Measurements from ENCODE around the gene SCMH1.

Gene SCMH1

DNA sequence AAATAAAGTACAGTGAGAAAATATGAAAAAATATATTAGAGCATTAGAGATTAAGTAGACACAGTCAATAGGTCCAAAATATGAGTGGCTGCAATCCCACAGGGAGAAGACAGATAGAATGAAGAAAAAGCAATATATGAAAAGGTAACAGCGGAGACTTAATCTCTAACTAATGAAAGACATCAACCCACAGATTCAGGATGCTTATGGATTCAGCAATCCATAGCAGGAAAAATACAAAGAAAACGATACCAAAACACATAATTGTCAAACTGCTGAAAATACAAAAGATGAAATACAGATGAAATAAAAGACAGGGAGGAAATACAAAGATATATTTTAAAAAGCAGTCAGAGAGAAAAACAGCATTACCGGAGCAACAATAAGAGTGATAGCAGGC lies 163.9 kb downstream of the SCMH1 start:
- no peak for FAIRE-seq

DNA sequence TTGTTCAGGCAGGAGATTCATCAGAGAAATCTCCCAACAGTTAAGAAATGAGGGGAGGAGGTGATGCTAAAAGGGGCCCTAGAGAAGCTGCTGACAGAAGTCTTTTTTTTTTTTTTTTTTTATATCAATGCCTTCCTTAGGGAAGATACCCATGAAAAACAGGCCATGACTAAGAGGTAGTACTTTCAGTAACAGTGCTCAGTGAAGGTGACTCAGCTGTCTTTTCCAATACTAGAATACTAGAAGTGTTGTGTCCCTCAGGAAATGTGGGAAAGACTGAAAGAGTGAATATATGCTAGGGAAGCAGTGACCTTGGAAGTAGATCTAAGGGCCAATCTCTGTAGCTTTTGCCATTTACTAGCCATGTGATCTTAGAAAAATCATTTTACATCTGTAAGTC lies 168.1 kb downstream of the SCMH1 start:
- no peak for FAIRE-seq

DNA sequence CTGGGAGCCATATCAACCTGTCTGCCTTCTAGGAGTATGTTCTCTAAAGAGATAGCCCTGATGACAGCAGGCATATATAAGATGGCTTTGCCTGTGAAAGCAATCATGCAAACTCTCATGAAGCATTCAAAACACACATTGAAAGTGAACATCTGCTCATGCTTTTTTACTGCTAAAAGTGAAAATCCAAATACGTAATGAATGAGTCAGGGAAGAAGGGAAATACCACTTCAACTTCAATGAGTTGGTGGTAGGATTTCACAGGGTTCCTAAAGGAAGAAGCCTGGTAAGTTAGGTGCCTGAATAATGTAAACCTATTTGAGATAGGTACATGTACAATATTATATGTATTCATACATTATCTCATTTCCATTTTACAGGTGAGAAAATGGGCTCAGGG lies 170.1 kb downstream of the SCMH1 start:
- no peak for FAIRE-seq

DNA sequence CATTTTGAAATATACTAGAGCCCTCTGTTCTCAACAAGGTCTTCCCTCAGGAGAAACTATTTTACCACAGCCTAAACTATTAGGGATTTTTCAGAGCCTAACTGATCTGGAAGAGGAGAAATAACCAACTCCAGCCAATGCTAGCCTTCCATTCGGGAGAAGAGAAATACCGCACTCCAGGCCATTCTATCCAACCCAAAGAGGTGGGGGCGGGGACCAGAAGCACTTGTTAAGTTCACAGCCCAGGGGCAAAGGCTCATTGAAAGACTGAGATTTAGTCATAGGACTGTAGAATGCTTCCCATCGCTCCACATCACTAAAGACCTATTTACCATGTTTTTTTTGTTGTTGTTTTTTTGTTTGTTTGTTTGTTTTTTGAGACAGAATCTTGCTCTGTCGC lies 185.2 kb downstream of the SCMH1 start:
- FAIRE-seq = no peak

DNA sequence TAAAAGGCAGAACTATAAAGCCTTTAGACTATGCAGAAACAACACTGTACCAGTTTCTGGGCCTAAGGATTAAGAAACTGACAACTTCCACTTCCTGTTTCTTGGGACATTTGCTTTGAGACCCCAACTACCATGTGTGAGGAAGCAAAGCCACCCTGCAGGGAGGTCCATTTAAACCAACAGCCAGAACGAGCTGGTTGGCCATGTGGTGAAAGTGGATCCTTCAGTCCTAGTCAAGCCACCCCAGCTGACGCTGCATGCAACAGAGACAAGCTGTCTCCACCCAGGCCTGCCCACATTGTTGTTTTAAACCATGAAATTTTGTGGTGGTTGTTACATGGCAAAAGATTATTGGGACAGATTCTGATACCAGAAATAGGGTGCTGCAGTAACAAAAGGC lies 188.8 kb downstream of the SCMH1 start:
- FAIRE-seq = no peak

DNA sequence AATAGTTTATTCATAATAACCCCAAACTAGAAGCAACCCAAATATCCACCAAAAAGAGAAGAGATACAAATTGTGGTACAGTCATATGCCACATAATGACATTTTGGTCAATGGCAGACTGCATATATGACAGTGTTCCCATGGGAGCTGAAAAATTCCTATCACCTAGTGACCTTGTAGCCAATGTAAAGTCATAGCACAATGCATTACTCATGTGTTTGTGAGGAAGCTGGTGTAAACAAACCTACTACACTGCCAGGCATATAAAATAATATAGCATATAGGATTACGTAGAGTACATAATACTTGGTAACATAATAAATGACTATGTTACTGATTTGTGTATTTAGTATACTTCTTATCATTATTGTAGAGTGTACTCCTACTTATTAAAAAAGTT lies 191.1 kb downstream of the SCMH1 start:
- FAIRE-seq = no peak

DNA sequence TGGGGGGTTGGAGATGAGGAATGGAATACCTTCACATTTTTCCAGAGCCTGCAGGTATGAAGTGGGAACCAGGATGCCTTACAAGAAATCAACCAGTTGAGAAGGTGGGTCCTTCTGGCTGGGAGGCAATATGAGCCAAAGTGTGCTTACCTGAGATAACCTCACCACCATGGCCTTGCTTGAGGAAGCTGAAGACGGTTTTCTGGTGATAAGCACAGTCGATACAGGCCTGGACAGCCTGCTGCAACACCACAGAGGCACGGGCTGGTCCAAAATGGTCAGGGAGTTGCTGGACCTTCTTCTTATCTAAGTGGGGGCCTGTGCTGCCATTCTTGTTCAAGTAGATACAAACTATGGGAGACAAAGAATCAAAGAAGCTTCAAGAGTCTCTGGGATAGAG lies 193.6 kb downstream of the SCMH1 start:
- no peak for FAIRE-seq

DNA sequence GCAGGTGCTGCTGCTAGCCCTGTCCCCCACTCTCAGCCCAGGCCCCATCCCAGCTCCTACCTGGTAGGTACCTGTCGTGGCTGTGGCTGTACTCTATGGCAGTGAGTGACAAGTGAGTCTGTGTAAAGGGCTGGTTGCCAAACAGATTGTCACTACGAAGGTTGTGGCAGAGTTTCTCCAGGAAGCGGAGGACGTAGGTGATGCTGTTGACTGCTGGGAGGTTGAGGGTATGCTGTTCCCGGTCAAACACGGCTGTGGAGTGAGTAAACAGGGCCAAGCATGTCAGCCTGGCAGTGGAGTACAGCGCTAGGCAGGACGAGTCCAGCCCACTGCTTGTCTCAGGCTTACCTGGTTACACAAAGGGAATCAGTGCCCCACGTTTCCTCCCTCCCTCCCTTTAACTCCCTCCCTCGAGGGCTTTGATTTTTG lies 195.7 kb downstream of the SCMH1 start:
- no peak for FAIRE-seq

DNA sequence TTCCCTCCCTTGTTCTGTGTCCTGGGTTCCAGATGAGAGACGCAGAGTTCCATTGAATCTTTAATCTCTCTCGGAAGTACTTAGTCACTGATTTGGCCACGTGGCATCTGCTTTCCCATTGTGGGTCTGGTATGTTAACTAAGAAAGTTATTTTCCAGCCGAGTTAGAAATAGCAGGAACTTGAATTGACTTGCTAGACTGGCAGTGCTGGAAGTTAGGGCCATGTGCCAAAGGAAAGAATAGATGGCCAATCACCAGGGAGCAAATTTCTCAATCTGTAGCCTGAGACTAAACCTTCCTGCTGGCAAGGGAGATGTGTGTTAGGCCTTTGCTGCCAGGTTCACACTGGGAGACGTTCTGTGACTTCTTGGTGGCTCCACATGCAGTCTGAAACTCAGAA lies 196.4 kb downstream of the SCMH1 start:
- FAIRE-seq = no peak

DNA sequence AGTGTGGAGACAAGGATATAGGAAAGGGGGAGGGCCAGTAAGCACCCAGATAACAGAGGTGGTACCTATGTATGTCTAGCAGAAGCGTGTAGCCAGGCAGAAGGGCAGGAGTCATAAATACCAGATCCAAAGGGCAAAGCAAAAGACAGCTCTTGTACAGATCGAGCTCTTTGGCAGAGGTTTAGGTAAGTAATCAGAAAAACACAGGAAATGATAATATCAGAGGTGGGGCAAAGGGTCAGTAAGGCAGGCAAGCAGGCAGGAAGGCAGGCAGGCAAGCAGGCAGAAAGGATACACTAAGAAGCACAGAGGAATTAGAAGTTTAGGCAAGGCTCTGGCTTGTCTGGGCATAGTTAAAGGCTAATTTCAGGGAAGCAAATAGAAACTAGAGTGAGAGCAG lies 197.9 kb downstream of the SCMH1 start:
- FAIRE-seq = no peak

DNA sequence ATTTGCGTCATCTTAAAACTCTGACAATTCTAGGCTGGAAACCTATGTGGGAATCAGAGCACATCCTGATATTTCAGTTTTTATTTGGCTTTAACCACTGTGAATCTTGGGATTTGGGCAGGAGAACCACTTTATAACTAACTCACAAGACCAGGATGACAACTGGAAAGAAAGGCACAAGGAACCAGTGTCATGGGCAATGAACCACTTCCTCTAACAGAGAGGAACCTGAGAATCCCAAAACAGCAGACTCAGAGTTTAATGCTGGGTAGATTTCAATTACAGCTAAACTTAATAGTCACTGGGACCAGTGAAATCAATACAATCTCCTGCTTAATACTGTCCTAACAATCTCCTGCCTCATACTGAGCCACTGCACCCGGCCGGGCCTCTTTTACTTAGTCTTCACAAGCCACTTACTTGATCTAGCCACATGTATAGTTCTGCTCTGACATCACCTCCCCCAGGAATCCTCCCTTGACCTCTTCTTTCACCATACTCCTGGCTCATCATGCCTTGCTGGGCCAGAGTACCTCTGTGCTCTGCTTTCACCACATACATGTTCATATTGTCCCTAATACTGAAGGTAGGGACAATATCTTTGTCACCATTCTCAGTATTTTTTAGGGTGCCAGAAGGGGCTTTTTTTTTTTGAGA lies 200.4 kb downstream of the SCMH1 start:
- no peak for FAIRE-seq

DNA sequence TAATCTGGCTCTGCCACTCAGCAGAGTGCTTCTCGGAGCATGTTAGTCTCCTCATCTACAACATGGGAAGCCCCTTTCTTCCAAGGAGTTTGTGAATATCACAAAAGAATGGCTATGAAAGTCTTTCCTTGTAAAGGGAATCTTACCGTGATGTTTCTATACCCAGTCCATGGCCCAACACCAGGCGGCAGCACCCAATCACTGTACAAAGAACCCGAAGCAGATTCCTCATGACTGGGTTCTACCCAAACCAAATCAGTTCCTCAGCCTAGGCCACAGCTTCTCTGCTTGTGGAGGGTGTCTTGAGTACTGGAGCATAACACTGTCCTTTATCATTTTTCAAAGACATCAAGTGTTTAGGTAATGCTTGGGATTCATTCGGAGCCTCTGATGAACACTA lies 204.0 kb downstream of the SCMH1 start:
- no peak for FAIRE-seq

DNA sequence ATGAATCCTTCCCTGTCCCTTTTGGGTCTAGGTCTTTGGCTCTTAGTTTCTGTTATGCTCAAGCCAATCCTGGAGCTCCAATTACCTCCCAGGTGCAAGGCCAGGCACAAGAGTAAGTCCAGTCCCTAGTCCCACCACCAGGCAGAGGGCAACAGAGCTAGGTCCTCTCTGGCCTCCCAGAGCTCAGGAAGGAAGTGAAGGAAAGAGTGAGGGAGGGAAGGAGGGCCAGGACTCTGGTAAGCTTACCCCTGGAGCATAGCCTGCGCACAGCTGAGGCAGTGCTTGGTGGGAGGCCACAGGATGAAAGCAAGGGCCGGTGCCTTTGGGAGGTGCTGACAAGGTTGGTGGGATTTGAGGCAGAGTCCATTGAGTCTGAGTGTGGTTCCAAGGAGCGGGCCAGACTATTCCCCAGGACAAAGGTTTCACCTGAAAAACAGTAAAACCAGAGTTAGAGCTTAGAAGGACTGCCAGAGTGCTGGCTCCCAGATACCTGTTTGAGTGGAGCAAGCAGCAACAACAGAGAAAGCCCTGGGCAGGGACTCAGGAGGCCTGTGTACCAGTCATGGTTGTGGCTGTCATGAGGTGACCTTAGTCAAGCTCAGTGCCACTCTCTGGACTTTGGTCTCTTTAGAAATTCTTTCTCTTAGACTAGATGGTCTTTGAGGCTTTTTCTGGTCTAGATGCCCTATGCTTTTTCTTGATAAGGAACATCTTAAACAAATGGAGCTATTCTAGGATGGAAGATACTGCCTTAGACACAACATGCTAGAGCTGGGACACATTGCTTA lies 204.8 kb downstream of the SCMH1 start:
- no peak for FAIRE-seq

DNA sequence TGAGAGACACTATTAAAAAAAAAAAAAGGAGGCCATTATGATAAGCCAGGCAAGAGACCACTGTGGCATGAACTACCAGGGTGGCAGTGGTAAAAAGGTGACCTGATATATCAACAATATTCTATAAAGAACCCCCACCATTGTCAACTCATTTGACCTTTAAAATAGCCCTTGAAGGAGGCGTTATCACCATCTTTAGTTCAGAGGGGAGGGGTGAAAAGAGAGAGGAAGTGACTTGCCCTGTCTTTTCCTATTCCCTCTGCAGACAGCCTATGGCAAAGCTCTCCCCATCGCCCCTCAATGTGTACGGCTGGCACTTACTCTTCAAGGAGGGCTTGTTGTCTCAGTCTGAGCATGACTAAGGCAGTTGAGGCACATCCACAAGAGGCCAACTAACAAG lies 208.8 kb downstream of the SCMH1 start:
- FAIRE-seq = no peak

DNA sequence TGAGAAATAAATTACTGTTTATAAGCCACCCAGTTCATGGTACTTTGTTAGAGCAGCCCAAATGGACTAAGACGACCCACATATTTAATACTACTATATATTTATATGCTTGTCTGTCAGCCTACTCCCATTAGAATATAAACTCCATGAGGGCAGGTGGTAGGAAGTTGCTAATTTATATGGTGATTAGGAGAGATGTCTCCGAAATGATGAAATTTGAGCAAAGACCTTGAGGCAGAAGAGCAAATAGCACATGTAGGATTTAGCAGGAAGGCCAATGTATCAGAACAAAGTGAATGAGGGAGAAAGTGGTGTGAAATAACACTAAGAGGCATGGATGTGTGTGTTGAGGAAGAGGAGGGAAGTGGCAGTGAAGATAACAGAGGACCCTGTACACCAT lies 210.0 kb downstream of the SCMH1 start:
- FAIRE-seq = no peak

DNA sequence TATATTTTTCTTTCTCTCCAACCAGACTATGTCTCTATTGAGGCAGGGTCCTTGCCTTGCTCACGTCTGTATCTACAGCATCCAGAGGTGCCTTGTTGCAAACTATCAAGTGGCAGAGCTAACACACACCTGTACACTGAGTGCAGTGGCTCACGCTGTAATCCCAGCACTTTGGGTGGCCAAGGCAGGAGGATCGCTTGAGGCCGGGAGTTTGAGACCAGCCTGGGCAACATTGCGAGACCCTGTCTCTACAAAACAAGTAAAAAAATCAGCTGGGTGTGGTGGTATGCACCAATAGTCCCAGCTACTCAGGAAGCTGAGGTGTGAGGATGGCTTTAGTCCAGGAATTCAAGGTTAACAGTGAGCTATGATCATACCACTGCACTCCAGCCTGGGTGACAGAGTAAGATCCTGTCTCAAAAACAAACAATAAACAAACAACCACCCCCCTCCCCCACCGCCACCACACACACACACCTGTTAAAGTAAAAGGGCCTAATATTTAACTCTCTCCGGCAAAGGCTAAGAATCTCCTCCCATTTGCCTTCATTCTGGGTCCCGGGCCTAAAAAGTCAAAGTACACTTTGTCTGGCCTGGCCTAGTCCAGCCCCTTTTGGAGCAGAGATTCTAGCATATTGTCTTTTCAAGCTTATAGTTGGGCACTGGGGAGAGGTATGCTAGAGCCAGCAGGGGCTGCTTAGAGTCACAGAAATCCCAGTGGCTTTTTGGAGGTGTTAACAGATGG lies 211.1 kb downstream of the SCMH1 start:
- no peak for FAIRE-seq

DNA sequence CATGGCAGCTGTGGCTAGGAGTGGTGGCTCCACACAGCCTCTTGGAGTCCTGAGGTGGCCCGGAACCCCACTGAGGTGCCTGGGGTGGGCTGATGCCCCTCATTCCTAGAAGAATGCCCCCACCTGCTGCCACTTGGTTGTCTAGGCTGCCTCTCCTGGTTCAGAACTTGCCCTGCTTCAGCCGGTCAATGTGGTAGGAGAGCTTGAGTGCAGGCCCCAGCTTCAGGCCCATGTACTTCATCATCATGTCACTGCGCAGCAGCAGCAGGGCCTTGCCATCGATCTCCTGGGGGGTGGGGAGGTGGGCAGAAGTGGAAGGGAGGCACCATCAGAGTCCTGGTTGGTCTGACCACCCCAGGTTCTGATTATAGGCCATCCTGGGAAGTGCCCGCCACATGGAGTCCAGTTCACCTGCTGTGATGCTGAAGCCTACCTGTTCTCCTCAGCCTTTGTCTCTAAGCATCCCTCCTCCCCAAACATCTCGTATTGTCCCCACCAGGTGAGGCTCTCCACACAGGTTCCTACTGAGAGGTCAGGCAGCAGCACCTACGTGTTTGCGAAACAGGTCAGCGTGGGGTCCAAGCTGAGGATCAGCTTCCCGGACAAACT lies 214.0 kb downstream of the SCMH1 start:
- FAIRE-seq = no peak

DNA sequence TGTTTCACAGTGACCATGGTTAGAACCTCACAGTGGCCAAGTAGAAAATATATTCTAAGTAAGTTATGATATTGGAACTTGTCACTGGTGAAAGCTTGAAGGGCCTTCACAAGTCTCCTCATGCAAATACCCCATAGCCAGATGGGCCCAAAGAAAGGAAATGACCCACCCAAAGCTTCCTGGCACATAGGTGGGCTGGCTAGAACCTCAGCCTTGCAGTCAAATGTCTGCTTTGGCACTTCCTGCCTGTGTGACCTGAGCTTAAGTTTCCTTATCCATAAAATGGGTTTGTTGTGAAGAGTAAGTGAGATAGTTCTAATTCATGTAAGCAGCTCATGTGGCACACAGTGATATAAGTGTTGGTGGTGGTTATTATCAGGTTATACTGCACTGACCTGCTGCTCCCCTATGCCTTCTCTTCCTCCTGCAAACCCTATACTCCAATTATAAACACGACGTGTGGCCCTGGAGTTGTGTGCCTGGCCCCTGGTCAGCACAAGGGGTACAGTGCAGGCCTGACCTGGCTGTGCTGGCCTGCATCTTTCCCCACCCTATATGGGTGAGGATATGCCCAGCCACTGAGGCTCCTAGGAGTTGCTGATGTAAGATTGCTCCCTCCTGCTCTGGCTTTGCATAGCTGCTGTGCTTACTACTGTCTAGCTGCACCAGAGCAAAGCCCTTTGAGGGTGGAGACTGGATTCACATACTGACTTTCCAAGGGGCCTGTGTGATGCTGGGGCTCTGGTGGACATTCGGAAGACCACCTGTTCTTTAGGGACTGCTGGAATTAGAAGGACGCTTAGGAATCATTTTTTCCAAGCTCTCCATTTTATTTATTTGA lies 215.9 kb downstream of the SCMH1 start:
- no peak for FAIRE-seq

DNA sequence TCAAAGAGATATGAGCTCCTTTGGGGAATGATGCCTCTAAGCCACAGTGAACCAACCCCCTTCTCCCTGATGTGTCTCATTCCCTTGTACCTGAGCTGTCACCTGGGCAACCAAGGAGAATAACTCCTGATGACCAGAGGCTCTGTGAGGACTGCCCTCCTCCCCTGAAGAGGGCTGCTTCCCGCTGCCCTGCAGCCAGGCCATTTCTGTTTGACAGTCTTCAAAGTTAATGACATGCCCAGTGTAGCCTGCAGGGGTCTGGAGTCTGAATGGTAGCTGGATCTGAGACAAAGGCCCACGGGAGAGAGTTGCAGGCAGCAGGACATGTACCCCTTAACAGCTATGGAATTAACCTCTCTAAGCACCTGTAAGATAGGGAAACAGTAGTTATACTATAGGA lies 217.2 kb downstream of the SCMH1 start:
- FAIRE-seq = no peak

DNA sequence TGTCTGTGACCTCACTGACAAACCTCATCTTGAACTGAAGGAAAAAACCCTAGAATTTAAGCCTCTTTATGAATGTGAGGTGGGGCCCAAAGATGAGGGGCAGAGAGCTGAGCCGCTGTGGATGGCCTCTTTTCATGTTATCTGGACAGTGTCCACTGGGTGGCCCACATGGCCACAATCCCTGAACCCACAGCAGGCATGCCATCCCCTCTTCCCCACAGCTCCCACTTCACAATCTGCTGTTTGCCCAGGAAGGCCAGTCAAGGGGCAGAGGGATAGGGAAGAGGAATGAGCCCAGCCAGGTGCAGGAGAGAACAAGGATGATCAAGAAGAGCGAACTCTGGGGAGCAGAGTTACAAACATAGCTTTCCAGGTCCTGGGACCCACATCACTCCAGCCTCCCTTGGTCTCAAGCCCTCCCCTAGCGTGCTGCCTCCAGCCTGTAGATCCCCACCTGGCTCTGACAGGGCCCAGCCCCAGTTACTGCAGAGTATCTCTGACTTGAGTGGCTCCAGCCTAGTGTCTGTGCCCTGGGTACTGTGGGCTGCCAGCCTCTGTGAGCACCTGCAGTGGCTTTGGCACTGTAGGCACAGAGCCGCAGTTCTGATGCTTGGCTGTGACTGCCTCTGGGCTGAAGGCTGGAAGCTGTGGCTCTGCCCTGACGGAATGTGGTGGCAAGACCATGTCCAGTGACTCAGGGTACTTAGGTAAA lies 218.7 kb downstream of the SCMH1 start:
- no peak for FAIRE-seq

DNA sequence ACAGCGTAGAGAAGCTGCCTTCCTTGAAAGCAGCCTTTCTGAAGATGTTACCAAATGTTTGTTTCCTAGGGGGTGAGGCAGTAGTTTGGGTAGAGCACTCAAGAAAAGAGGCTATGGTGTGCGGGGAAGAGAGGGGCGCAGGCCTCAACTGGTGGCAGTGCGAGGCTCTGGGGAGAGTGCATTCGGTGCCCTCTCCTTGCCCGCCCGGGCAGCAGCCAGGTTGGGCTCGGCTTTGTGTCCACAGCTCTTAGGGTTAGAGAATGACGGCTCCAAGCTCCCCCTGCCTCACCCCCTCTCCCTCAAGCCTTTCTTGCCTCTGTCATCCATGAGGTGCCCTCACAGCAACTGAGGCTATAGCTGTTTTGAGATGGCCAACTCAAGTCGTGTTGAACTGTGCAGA lies 219.7 kb downstream of the SCMH1 start:
- FAIRE-seq = no peak
